Measurements from ENCODE around the gene SECTM1. TPM values are rescaled to one million over a fixed set of nuclear protein-coding genes. Genes with fewer than 3 reads are reported as not detected.

The SECTM1 gene
- total RNA-seq, 1 experiment from 2014 or later, result 10.4 TPM

DNA sequence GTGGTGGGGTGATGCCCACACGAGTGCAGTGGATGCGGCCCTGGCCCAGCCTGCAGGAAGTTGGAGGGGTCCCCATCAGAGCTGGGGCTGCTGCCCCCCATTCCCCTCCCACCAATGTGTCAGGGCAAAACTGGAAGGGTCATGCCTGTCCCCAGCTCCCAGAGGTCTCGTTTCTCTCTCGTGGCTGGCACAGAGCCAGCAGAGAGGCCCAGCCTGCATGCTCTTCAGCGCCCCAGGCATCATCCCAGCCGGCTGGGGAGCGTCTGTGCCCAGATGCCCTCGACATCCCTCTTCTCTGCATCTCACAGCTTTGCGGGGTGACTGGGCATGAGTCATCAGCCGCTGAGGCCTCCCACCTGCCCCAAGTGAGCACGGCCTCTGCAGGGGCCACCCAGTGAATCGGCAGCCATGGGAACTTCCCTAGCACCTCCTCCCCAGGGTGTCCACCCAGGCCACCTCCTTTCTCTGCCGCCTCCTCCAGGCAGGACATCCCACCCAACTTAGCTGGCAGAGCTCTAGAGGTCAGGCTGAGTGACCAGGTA is 50.3 kb downstream of the SECTM1 start:
- DNase-seq, result peak; percentile 55
- CTCF ChIA-PET, result interaction anchor here (0.8 kb wide), 1 partner anchor 9 kb away, joined by 5 read pairs; no protein-coding TSS in a partner anchor
- intact Hi-C loops (cut with micrococcal nuclease; ENCODE audit: unreplicated experiment), result no loop called here
- Mint-ChIP-seq H3K9me3 (ENCODE audit: low read depth, unreplicated experiment) (no peaks in the 10 kb centered on the region), H3K27ac (ENCODE audit: unreplicated experiment) (peak overlapping the region; percentile 33), H3K27me3 (ENCODE audit: unreplicated experiment) (no peaks in the 10 kb centered on the region), H3K4me3 (ENCODE audit: low read depth, unreplicated experiment) (peak overlapping the region; percentile 7), H3K36me3 (ENCODE audit: insufficient read depth, unreplicated experiment) (peaks cover 14% of the 10 kb centered on the region), H3K4me1 (ENCODE audit: low read depth, unreplicated experiment) (peaks cover 47% of the 10 kb centered on the region)
- no TSS peak for BruUV-seq (replicated peaks)
- TF ChIP-seq, protein P1, sequence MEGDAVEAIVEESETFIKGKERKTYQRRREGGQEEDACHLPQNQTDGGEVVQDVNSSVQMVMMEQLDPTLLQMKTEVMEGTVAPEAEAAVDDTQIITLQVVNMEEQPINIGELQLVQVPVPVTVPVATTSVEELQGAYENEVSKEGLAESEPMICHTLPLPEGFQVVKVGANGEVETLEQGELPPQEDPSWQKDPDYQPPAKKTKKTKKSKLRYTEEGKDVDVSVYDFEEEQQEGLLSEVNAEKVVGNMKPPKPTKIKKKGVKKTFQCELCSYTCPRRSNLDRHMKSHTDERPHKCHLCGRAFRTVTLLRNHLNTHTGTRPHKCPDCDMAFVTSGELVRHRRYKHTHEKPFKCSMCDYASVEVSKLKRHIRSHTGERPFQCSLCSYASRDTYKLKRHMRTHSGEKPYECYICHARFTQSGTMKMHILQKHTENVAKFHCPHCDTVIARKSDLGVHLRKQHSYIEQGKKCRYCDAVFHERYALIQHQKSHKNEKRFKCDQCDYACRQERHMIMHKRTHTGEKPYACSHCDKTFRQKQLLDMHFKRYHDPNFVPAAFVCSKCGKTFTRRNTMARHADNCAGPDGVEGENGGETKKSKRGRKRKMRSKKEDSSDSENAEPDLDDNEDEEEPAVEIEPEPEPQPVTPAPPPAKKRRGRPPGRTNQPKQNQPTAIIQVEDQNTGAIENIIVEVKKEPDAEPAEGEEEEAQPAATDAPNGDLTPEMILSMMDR (IDR thresholded peaks at IDR 0.05; ENCODE audit: unreplicated experiment), result no peak

- H3K4me3 Mint-ChIP-seq (ENCODE audit: low read depth, unreplicated experiment), result peak overlapping the region; percentile 7
Observed at GRCh38 chr17:82282239-82283207, 51.0 kb downstream of the SECTM1 start.

DNA sequence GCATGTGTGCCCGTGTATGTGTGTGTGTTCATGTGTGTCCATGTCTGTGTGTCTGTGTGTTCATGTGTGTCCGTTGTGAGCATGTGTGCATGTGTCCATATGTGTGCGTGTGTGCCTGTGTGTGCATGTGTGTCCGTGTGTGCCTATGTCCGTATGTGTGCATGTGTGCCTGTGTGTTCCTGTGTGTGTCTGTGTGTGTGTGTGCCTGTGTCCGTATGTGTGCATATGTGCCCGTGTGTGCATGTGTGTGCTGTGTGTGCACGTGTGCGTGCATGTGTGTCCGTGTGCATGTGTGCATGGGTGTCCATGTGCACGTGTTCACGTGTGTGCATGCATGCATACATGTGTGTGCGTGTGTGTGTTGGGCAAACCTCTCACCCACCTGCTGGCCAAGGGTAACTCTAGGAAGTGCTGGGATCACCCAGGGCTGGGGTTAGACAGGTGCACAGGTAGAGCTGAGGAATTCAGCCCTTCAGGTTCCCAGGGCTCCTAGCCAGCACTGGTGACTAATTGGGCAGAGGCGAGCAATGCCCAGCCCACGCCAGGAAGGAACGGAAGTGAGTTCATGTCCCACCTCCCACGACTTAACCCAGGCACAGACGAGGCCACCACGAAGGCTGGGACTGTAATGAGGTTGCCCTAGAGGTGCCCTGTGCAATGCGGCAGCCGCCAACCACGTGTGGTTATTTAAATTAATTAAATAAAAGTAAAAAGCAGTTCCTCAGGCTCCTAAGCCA is 51.9 kb downstream of the SECTM1 start:
- Mint-ChIP-seq H3K4me3 (ENCODE audit: low read depth, unreplicated experiment) (peak overlapping the region; percentile 43), H3K36me3 (ENCODE audit: insufficient read depth, unreplicated experiment) (peaks cover 12% of the 10 kb centered on the region), H3K9me3 (ENCODE audit: low read depth, unreplicated experiment) (no peaks in the 10 kb centered on the region), H3K27me3 (ENCODE audit: unreplicated experiment) (no peaks in the 10 kb centered on the region), H3K27ac (ENCODE audit: unreplicated experiment) (peak overlapping the region; percentile 78), H3K4me1 (ENCODE audit: low read depth, unreplicated experiment) (peaks cover 54% of the 10 kb centered on the region)
- CTCF ChIA-PET, result interaction anchor here (0.8 to 1.5 kb wide), 2 partner anchors 16 to 19 kb away, joined by 3 read pairs; no protein-coding TSS in a partner anchor
- no TSS peak for BruUV-seq (replicated peaks)
- DNase-seq, result peak; percentile 80
- TF ChIP-seq, protein P1 (IDR thresholded peaks at IDR 0.05; ENCODE audit: unreplicated experiment), result no peak
- intact Hi-C loops (cut with micrococcal nuclease; ENCODE audit: unreplicated experiment), result no loop called here

More at GRCh38 chr17:82282239-82283207, 51.0 kb downstream of the SECTM1 start:
- H3K27ac Mint-ChIP-seq (ENCODE audit: unreplicated experiment), result peak overlapping the region; percentile 78
- DNase-seq, result no peak
- BruUV-seq (replicated peaks), result no TSS peak
- TF ChIP-seq, protein P1 (IDR thresholded peaks at IDR 0.05; ENCODE audit: unreplicated experiment), result no peak
- CTCF ChIA-PET, result interaction anchor here (0.8 to 1.5 kb wide), 2 partner anchors 15 to 18 kb away, joined by 3 read pairs; no protein-coding TSS in a partner anchor
- intact Hi-C loops (cut with micrococcal nuclease; ENCODE audit: unreplicated experiment), result no loop called here
- peaks cover 46% of the 10 kb centered on the region for H3K4me1 Mint-ChIP-seq (ENCODE audit: low read depth, unreplicated experiment)
- no peaks in the 10 kb centered on the region for H3K27me3 Mint-ChIP-seq (ENCODE audit: unreplicated experiment)
- H3K36me3 Mint-ChIP-seq (ENCODE audit: insufficient read depth, unreplicated experiment), result peaks cover 7% of the 10 kb centered on the region
- no peaks in the 10 kb centered on the region for H3K9me3 Mint-ChIP-seq (ENCODE audit: low read depth, unreplicated experiment)

- CTCF ChIA-PET, result interaction anchor here (1.5 kb wide), 1 partner anchor 17 kb away, joined by 3 read pairs; no protein-coding TSS in a partner anchor
- Mint-ChIP-seq H3K27me3 (ENCODE audit: unreplicated experiment) (no peaks in the 10 kb centered on the region), H3K36me3 (ENCODE audit: insufficient read depth, unreplicated experiment) (peaks cover 12% of the 10 kb centered on the region), H3K9me3 (ENCODE audit: low read depth, unreplicated experiment) (no peaks in the 10 kb centered on the region), H3K27ac (ENCODE audit: unreplicated experiment) (no peak overlapping the region), H3K4me3 (ENCODE audit: low read depth, unreplicated experiment) (peak overlapping the region; percentile 43), H3K4me1 (ENCODE audit: low read depth, unreplicated experiment) (peaks cover 60% of the 10 kb centered on the region)
- intact Hi-C loops (cut with micrococcal nuclease; ENCODE audit: unreplicated experiment), result no loop called here
- TF ChIP-seq, protein P1 (IDR thresholded peaks at IDR 0.05; ENCODE audit: unreplicated experiment), result no peak
- no TSS peak for BruUV-seq (replicated peaks)
- DNase-seq, result no peak
Observed at GRCh38 chr17:82281076-82281475, 52.5 kb downstream of the SECTM1 start.

Data from Calu3 (cell line).